HUDEP-2 (cell line): Measurements from ENCODE around the gene AKNAD1.
A peak's percentile ranks its signal among the peaks of the same experiment; 100 is the strongest.
"Not testable (repeated sequence)": the region's sequence is repeated elsewhere in the genome, so short reads cannot be mapped to it uniquely, and the experiment has no call there.

Experiments
- DNase-seq, 76 experiments: peaks; one replicate each; lab custom pipeline; 2025; ENCODE audit not compliant: unreplicated experiment in 76 of 76; lab: John Stamatoyannopoulos, UW

The AKNAD1 gene, protein sequence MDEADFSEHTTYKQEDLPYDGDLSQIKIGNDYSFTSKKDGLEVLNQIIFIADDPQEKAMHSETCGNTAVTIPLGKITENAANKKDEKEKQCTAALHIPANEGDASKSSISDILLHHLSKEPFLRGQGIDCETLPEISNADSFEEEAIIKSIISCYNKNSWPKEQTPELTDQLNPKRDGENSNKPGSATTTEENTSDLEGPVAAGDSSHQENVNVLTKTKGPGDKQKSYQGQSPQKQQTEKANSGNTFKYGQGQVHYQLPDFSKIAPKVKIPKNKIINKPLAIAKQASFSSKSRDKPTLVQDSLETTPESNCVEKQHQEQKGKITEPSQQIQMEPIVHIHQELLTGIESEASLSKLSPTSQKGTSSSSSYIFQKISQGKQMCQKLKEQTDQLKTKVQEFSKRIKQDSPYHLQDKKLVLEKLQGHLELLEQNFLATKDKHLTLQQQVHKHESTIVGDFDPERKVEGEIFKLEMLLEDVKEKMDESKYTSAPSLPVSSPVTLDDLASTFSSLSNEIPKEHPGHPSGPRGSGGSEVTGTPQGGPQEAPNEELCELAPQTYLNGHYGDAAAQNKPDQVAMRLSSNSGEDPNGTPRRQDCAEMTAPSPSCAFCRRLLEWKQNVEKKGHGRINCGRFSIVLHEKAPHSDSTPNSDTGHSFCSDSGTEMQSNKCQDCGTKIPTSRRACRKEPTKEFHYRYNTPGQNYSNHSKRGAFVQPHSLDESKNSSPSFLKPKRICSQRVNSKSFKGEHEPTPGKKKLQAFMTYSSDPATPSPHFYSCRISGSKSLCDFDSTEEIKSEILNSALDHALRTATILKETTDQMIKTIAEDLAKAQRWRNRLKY

DNA sequence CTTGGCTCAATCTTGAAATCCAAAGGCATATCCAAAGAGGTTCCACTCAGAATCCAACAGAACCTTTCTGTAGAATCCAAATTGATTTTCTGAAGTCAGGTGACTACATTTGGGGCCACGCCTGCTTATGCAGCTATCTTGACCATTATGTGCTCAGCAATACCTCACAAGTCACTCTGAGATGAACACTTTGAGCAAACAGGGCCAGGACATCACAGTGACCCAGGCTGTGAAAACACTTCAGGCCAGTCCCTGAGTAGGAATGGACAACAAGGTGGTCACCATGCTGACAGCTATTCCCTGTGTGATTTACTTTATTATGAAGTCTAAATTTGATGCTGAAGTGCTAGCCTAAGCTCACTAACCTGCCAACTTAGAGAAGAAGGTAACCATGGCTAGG lies at the start of gene AKNAD1:
Gene AKNAD1 (minus strand): TSS at position 101 of the 400 bp plus-strand sequence. CDS start 4,430 bp downstream, outside the sequence.
- no peak for DNase-seq

DNA sequence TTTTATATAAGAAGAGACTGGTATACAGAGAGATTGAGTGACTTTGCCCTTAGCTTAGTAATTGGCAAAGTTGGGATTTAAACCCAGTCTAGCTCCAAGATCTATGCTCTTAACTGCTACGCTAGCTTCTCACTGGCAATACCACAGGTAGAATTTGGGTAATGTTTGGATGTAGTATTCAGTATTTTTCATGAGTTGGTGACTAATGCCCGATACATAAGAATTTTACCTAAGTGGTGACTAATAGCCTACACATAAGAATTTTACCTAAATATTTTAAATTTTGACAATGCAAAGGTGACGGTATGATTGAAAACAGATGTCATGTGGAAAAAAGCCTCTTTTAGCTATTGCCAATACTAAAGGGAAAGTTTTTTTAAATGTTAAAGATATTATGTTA lies 44.2 kb upstream of the AKNAD1 start:
- no peak for DNase-seq

DNA sequence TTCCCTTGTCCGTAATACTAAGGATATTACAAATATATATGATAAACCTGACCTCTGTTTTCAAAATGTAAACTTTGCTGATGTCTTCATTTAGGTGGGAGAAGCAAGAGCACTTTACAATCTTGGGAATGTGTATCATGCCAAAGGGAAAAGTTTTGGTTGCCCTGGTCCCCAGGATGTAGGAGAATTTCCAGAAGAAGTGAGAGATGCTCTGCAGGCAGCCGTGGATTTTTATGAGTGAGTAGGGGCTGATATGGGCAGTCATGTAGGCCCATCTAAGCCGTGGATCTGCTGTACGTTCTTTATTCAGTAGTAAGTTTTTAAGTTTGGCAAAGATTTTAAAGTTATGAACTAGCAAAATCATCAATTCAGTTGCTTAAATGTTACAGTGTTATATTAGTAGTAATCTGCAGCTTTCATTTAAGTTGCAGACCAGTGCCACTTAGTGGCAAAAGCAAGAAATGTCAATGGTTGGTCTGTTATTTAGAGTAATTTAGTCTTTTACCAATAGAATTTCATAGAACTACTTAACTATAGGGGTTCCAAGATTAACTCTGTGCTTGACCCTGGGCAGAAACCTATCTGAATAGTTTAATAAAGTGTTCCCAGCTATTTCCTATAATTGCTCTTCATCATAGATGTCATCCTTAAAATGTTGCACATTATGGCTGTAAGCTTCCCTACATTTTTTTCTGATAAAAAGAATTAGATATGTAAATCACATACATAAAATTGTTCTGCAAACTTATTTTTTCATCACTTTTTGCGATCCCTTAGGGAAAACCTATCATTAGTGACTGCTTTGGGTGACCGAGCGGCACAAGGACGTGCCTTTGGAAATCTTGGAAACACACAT lies 41.2 kb upstream of the AKNAD1 start:
- peak in 22 of 76 experiments; percentile 1 to 54 (median 18) for DNase-seq

DNA sequence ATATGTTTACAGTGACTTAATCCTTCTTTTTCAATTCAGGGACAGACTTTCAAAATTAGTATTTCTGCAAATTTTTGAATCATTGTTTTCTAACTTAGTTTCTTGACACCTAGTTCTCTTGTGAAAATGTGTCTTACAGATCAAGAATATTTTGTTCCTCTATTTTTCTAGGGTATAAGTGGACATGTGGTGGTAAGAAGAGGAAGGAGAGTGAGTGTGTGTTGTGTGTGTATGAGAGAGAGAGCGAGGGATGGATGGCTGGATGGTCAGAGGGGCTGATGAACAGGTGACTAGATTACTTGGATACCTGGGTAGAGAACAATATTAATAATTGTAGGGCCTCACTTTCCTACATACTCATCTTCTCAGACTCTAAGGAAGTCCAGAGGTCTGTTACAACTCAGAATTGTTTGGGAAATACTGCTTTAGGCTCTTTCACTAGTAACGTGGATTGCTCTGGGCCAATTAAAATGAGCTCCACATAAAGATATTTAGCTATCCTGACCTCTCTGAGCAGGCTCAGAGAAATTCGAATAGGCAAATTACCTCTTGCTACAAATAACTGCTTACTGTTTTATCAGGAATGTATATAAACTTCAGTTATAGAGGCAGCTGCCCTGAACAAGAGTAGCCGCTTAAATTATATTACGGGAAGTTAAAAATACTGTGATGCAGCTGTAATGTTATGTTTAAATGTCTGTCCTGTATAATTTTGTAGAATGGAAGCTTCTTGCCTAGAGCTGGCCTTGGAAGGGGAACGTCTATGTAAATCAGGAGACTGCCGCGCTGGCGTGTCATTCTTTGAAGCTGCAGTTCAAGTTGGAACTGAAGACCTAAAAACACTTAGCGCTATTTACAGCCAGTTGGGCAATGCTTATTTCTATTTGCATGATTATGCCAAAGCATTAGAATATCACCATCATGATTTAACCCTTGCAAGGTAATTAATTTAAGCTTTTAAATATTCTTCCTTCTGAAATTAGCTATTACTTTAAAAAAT lies 39.6 kb upstream of the AKNAD1 start:
- DNase-seq = no peak

DNA sequence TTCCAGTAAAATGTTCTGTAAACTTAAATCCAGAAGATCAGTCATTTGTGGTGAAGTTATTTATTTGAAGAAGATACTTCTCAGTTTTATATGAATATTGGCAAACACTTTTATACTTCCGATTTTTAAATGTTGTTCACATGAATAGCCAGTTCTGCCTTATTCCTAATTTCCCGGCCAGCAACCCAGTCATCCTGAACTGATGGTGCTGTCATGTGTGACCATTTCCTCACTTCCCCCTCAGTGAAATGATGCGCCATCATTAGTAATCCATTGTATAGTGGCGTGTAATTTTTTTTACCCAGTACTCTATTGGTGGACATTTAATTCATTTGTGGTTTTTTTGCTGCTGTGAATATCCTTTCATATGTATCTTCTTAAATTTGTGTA lies 36.2 kb upstream of the AKNAD1 start:
- DNase-seq = no peak

DNA sequence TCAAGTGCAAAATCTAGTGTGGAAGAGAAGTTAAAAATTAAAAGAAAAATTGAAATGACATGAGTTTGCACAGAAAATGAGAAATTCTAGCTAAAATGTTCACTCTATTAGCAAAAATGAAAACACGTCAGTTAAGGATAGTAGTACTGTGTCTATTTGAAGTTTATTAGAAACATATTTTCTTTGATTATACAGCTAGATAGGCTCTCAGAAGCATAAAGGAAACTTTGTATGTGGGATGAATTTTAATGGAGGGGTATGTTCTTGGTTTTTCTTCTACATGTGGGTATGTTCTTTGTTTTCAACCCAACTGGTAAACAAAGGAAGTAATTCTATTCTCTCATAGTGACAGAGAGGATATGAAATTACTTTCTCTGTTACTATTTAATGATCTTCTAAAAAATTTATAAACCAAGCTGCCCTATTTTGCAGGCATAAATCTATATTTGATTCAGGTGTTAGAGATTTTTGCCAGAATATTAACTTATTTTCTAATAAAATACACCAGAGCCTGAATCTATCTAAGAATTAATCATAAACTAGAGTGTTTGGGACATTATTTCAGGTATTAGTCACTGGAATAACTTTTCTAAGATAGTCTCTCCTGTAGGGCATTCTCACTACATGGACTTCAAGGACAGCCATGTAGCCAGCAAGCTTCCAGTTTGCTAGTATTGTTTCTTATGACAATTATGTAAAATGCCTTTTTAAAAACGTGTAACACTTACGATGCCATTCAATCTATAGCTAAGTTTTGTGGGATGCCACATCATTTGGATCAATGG lies 35.7 kb upstream of the AKNAD1 start:
- DNase-seq = no peak

DNA sequence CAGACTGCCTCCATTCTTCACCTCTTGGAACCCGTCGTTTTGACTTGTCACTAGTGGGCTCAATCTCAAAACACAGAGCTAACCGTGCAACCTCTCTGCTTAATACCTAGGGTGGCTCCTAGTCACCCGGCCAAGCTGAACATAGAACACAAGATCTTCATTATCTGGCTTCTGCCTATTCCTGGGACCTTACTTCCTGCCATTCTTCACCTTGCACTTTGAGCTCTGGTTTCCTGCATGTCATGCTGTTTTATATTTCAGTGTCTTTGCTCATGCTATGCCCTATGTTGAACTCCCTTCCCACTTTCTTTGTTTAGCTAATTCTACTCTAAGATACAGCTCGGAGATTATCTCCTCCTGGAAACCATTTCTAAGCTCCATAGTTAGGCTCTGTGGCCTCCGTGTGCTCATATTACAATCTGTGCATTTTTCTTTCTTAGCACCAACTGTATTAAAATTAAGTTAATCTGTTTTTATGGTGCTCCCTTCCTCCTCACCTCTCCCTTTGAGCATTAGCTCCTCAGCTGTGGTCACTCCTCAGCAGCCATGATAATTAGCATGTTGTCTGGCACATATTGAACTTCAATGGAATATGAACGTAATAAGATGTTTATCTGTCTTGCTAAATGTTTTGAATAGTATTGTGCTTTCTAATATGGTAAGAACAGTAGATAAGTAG lies 33.0 kb upstream of the AKNAD1 start:
- no peak for DNase-seq

DNA sequence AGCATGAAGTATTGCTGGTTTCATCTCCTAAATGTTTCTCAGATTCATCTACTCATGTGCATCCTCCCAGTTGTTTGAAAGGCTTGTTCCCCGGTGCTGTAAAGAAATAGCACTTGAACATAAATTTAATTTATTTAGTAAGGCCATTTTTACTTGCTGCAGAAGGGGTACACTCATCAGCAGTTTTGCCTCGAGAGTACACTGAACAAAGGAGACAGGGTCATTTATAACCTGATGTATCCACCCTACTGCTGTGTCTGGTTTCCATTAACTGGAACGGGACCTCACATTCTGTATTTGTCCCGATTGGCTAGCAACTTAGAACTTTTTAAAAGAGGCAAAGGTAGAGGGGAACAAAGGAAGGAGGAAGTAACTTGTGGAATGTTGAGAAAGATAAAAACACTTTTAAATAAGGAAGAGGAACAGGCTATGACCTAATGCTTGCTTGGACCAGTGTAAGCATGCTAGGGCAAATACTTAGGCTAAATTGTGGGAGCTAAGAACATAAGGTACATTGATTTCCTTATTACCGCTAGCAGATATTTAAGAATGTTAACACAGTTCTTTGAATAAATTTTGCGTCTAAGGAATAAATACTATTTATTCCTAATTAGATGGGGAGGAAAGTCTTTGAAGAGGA lies 32.2 kb upstream of the AKNAD1 start:
- DNase-seq = not testable (repeated sequence)

DNA sequence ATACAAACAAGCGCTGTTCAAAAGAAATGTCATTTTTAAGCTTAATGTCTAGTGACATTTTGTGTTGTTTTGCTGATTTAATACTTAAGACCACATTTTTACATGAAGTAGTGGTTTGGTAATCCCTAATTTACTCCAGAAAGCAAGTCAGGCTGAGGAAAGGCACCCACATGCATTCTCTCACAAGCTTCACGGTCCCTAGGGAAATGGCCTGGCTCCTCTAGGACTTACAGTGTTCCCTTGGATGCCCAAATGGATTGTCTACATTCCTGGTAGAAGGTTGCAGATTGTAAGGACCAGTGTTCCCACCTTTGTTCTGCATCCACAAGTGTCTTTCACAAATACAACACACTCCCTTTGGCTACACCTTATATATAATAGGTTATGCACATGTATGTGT lies 29.4 kb upstream of the AKNAD1 start:
- DNase-seq = no peak

DNA sequence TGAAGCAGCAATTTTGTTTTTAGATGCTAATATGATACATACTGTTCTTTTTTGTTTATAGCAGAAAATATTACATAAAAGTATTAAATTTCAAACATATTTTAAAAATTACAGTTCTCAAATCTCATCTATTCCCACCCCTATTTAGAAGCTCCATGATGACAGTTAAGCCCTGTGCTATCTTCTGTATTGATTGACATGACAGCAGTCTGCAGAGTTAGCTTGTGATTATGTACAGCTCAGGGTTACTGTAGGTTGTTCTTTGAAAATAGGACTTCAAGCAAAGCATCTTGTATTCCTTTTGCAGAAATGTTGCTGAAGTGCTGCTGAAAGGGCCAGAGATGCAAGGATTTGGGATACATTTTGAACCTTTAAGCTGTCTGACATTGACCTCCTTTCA lies 28.1 kb upstream of the AKNAD1 start:
- no peak for DNase-seq

DNA sequence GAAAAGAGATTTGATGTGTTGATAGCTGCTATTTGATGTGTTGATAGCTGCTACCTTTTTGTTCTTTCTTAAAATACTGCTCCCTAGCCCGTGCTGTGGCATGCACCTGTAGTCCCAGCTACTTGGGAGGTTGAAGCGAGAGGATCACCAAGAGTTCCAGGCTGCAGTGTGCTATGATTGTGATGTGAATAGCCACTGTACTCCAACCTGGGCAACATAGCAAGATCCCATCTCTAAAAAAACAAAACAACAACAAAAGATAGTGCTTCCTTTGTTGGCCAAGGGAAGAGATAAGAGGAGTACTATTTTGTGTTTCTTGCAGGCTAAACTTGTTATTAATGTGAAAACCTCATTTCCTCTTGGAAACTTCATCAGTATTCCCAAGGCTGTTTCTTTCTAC lies 25.9 kb upstream of the AKNAD1 start:
- no peak for DNase-seq

DNA sequence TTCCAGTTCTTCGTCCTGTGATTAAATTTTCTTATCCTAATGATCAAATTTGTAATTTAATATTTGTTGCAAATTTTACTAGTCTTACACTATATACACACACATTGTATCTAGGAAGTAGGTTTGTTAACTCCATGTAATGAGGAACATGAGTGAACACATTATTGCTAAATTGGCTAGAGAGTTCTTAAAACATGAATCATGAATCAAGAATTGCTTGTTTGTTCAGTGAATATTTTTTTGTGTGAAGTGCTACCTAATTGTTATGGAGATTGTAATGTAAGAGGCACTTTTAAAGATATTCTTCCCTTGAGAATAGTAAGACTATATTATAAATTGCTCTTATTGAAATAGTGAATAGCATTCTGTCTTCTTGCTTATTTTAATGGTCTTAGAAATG lies 24.5 kb upstream of the AKNAD1 start:
- DNase-seq = no peak

DNA sequence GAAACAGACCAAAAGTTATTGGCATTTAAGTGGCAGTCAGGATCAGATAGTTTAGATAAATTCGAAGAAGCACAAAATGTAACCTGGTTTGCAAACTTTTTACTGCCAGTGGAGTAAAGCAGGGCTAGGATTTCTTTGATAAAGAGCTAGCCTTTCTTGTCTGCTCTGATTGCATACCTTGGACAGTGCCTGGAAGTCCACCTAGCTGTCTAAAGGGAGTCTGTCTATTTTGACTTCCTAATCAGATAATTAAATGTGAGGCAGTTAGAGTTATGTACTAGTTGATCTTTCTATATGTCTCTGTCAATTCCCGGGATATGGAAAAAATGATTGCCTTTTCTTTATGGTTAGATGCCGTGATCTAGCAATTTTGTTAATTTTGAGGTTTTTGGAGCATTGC lies 24.0 kb upstream of the AKNAD1 start:
- no peak for DNase-seq

DNA sequence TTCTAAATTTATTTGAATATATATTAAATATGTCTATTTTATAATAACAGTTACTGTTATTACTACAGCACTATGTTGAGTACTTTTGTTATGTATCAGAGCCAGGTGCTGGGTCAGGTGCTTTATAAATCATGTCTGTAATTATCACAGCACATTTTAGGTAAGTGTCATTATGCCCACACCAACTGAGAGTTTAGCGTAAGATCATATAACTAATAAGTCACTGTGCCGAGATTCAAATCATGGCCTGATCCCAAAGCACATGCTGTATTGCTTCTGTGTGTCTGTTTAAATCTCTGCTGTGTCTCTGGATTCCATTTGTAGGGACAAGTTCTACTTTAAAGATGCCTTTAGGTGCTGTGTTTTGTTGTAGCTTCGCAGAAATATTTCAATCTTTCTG lies 21.8 kb upstream of the AKNAD1 start:
- DNase-seq = no peak

DNA sequence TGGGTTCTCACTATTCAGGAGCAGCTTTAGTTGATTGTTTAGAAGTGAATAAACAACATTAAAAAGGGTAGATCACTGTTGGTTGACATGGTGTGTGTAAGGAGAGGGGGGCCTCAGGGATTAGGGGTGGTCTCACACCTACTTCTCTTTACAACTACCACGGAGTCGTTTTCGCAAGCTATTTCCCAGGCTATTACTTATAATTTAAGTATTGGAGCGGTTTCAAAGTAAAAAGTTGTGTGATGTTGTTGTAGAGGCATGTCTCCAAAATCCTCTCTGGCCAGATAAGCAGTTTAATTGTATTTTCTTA lies 21.2 kb upstream of the AKNAD1 start:
- no peak for DNase-seq

DNA sequence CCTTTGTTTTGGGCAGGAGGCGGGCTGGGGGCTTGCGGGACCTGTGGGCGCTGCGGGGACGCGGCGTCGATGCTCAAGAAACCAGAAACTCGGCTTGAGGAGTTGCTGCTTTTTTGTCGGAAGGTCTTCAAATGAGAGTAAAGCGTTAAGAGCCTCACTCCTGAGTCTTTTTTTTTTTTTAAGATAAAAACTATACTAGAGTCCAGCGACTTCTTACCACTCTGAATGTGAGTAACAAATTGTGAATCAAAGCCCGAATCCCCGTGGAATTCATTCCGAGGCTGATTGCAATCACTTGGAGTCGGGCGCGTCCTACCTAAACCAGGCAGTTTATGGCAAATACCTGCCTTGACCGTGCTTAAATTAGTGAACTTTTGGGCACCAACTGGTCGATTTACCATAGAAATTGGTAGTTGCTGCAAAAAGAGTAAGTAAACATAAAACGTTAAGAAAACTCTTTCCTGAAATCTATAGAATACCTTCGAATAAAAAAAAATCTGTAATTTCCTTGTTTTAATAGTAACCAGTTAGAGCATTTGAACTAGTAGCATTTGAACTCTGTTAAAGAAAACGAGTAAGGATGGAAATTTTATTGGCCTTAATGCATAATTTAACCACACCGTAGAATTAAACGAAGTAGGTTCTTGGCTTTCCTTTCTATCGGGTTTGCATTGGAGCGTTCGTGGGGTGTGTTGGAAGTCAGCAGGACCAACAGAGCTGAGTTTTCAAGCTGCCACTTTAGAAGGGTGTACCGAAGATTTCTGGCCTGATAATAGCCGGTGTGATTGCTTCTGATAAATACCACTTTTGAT lies 20.7 kb upstream of the AKNAD1 start:
- DNase-seq = peak in 2 of 76 experiments; percentile 3 to 5

DNA sequence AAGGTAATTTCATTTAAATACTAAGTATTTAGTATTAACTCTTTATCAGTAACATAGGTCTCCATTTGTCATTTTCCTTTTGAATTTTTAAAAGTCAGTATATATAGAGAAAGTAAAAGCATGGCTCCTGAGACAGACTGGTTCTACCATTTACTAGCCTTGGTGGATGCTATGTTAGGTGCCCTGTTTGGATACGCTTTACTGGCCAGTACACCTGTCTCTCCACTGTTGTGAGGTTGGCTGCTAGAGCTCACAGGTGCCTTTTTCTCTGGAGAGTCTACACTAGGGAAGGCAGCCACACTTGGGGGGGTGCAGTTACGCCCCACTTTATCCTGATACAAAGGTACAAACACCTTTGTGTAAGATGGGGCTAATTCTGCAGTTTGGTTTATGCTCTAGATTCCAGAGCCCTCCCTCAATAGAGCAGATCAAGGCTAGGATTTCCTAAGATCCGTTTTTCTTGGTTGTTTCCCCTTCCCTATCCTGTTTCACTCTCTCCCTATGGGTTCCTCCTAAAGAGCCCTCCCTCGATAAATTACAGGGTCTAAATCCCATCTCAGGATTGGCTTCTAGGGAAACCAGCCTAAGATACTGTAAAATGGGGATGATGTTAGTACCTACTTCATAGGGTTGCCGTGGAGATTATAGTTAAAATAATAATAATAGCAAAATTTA lies 14.3 kb upstream of the AKNAD1 start:
- DNase-seq = no peak
